SIG-M5 (cell line): ENCODE measurements around the gene PSMC6.
A peak's percentile ranks its signal among the peaks of the same experiment; 100 is the strongest.
"Not testable (repeated sequence)": the region's sequence is repeated elsewhere in the genome, so short reads cannot be mapped to it uniquely, and the experiment has no call there.

Experiments used
- DNase-seq: peaks from one replicate; lab custom pipeline; 2025; lab: John Stamatoyannopoulos, UW

PSMC6 gene

DNA sequence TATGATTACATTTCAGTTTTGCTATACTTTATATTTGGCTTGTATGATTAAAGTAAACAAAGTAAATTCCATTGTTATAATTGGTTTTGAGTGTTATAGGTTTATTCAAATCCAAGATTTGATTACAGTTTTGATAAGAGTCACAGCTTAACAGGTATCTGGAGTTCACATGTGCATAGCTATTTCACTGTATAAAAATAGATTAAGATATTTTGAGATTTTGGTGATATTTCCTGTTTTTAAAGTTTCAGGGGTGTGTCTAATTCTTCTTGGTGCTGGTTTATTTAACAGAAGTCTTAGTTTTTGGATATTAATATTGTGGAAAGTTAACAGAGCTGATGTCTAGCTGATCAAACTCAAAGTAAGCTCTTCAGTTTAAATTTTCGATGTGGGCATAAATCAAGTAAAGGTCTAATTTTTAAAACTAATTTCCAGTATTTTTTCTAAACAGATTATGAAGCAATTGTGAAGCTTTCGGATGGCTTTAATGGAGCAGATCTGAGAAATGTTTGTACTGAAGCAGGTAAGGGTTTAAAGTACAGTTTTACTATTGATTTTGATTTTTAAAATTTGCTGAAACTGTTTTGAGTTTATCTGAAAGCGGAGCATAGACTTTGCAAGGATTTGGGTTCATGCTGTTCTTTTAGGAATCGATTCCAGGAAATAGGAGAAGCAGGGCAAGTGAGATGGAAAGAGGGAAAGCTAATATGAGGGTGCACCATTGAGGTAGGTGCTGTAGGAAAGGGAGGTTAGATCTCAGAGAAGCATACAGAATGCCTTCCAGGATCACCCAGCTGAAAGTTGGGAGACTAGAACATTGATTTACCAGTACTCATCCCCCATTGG lies 16.7 kb downstream of the PSMC6 start:
- DNase-seq = no peak

DNA sequence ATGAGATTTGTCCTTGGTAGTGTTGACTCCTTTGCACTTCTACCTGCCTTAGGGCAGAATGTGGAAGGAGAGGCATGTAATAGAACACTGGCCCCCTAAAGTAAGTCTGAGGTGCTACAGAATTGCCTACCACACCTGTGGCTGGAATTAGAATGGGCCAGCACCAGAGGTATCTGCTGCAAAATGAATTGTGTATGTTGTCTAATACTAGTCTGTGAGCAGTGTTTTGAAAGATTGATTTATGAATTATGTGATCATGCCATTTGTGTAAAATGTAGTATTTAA lies 17.3 kb downstream of the PSMC6 start:
- DNase-seq = no peak

DNA sequence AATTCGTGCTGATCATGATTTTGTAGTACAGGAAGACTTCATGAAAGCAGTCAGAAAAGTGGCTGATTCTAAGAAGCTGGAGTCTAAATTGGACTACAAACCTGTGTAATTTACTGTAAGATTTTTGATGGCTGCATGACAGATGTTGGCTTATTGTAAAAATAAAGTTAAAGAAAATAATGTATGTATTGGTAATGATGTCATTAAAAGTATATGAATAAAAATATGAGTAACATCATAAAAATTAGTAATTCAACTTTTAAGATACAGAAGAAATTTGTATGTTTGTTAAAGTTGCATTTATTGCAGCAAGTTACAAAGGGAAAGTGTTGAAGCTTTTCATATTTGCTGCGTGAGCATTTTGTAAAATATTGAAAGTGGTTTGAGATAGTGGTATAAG lies 20.5 kb downstream of the PSMC6 start:
- DNase-seq = not testable (repeated sequence)

DNA sequence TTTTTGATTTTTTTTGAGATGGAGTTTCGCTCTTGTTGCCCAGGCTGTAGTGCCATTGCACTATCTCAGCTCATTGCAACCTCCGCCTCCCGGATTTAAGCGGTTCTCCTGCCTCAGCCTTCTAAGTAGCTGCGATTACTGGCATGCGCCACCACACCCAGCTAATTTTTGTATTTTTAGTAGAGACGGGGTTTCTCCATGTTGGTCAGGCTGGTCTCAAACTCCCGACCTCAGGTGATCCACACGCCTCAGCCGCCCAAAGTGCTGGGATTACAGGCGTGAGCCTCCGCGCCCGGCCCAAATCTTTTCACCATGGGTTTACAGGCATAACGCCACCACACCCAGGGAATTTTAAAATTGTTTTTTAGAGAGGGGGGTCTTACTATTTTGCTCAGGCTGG lies 22.0 kb downstream of the PSMC6 start:
- not testable (repeated sequence) for DNase-seq

DNA sequence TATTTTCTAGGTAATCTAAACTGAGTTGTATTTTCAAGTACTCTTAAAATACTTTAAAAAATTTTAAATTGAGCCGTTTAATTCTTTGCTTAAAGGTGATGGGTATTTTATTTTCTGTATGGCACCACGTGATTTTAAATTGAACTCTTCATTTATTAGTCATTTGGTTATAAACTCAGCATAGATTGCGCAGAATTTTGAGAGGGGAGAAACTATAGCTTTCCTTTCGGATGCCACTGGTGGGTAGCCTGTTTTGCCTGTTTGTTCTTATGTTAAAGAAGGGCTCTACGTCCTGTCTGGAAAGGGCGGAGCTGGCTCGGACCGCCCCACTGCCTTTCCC lies 22.6 kb downstream of the PSMC6 start:
- DNase-seq = no peak

DNA sequence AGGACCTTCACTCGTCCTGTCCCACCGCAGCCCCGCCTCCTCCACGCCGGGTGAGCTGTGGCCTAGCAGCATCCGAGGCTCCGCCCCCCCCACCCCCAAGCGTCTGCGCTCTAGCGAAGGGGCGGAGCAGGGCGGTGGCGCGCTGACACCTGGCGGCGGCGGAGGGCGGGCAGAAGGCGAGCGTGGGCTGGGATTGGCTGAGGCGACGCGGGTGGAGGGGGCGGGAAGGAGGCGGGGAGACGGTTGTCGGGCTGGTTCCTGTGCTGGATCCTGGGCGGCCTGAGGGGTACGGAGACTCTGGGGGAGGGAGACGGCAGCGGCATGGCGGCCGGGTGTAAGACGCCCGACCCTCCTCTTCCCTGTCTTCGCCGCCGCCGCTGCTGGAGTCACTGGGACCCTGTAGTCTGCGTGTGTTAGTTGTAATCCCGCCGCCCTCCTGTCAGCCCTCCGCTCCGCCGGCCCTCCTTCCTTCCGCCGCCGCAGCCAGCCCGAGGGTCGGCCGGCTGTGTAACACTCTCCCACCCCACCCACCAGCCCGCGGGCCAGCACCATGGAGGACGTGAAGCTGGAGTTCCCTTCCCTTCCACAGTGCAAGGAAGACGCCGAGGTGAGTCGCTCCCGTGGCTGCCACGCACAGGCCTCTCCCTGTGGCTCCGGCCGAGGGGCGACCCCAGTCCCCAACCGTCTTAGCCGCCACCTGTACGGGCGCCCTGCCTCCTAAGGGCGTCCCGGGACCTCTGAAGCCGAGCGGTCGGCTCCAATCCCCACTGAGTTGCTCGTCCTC lies 23.1 kb downstream of the PSMC6 start, which contains the start of gene STYX:
Gene STYX (plus strand): TSS at position 242 of the 784 bp plus-strand sequence. CDS start 309 bp downstream, at position 551.
- DNase-seq = peak; percentile 70

DNA sequence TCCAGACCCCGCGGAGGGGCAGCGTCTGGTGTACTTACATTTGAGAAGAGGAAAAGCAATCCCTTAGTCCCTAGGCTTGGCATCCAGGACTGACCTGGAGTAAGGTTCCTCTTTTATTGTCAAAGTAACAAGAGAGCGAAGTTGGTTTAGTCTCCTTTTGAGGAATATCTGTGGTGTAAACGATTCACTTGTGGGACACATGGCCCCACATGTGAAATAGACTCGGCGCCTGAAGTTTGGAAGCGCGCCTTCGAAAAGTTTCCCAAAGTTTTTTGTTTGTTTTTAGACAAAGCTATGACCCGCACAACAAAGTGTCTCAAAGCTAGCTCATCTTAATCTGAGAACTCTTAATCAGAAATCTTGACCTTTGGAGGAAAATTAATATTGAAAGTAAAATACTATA lies 23.7 kb downstream of the PSMC6 start:
- DNase-seq = no peak

DNA sequence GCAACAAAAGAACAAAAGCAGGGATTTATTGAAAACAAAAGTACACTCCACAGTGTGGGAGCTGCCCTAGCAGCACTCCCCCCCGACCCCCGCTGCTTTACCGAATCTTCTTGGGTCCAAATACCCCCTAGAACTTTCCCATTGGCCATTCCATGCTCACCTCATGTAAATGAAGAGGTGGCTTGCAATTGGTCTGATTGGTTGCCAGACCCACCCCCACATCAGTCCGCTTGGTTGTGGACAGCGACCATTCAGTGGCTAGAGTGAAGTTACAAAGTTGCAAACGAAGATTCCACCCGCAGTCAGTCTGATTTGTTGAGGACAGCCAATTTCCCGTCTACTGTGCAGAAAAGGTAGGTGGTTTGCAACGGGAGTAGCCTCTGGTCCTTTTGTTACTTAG lies 26.8 kb downstream of the PSMC6 start:
- no peak for DNase-seq

DNA sequence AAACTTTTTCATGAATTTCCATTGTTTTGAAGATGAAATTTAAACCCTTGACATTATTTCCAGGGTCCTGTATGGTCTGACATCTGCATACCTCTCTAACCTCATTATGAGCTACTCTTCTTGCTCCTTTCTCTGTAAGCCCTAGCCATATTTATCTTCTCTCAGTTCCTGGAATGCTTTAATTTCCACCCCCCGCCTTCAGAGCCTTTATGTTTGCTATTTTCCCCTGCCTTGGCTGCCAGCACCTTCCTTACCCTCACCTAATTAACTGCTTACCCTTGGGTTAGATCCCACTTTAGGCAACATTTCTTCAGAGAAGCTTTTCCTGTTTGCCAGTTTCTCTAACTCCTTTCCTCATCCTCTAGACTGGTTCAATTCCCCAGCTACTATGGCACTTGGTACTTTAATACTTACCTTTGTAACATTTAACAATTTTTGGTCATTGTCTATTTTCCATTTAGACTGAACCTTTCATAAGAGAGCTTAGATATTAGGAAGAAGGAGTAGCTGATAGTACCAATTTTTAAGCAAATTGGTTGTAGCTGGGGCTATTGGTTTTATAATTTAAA lies 29.0 kb downstream of the PSMC6 start:
- DNase-seq = no peak

DNA sequence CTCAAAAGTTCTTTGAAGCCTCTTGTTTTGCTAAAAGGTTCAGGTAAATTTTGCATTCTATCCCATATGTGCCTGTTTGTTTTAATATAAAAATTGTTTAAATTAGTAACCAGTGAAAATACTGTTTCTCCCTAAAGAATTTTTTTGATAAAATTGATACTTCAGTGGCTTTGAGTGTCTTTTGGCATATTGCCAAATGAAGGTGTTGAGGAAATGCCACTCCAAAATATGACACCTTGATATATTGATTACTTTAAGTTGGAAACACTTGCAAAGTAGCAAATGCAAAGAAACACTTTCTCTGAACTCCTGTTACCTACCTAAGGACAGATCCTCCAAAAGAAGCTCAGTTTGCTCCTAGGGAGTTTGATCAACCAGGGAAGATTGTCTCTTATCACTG lies 31.4 kb downstream of the PSMC6 start:
- DNase-seq = no peak

DNA sequence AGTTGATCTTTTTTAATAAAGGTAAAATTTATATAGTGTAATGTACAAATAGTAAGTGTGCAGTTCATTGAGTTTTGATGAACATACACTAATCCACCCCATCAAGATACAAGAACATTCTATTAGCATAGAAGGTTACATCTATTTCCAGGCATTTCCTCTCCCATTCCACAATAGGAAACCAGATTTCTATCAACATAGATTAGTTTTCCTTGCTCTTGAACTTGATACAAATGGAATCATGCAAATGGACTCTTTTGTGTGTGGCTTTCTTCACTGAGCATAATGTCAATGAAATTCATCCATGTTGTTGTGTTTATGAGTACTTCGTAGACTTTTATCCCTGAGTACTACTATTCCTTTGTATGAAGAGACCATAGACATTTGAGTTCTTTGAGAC lies 33.8 kb downstream of the PSMC6 start:
- no peak for DNase-seq

DNA sequence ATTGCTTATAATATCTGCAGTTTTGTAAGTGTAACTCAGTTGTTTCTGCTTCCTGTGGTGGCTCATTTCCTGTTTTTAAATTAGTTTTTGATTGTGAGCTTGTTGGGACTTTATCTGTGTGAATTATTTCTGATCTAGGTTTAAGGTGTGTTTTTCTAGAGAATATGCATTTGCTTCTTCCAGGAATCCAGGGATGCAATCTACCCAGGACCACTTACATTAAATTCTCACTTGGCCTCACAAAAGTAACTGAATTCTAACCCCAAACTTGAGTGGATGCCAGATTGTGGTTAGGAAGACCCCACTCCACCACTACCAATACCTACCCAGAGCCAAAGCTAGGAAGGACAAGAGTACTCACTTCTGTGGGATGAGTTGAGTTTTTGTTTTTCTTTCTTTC lies 34.9 kb downstream of the PSMC6 start:
- DNase-seq = no peak

DNA sequence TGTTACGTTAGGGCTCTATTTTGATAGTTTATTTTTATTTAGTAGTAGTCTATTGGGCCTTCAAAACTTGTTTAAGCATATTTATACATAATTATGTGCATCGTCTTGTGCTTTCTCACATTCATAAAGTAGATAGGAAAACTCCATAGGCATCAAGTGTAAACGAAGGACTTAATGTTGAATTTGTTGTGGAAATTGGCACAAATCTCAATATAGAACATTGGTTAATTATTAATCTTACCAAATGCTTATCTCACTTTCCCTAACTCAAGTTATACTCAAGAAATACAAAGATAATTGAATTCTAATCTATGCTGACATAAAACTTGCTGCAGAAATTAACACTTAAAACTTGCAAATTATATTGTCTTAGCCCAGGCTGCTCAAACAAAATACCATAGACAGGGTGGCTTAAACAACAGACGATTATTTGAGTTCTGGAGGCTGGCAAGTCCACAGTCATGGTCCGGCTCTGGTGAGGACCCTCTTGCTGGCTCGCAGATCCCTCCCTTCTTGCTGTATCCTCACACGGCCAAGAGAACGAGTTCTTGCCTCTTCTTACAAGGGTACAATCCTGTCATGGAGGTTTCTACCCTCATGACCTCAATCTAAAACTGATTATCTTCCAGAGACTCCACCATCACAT lies 41.8 kb downstream of the PSMC6 start:
- no peak for DNase-seq

DNA sequence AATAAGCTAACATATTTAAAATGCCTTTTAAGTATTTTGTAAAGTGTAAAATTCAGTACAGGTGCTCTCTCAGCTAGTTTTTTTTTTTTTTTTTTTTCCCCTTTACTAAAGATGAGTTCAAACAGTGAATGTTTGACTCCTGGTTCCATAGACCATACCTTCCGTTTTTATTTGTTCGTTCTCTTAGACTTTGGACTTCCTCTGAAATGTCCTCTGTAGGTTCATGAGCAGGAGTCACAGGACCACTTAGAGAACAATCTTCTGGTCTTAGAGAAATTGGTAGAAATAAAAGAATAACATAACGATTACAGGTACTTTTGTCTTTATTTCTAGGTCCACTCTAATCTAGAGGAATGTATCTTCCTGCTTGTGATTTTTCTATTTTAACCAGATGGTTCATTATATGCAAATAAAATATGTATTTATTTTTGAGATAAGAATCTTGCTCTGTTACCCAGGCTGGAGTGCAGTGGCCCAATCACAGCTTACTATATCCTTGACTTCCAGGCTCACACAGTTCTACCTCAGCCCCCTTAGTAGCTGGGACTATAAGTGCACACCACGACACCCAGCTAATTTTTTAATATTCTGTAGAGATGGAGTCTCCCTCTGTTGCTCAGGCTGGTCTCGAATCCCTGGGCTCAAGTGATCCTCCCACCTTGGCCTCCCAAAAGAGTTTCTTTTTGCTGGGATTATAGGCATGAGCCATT lies 48.8 kb downstream of the PSMC6 start:
- no peak for DNase-seq

DNA sequence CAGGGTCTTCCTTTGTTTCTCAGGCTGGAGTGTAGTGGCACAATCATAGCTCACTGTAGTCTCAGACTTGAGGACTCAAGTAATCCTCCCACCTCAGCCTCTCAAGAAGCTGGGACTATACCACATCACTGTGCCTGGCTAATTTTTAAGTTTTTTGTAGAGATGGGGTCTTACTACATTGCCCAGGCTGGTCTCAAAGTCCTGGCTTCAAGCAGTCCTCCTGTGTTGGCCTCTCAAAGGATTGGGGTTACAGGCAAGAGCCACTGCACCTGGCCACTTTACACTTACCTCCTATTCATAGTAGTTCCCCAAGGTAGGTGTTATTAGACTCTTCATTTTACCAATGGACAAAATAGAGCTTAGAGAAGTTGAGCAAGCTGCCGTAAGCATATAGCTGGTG lies 52.1 kb downstream of the PSMC6 start:
- DNase-seq = no peak

DNA sequence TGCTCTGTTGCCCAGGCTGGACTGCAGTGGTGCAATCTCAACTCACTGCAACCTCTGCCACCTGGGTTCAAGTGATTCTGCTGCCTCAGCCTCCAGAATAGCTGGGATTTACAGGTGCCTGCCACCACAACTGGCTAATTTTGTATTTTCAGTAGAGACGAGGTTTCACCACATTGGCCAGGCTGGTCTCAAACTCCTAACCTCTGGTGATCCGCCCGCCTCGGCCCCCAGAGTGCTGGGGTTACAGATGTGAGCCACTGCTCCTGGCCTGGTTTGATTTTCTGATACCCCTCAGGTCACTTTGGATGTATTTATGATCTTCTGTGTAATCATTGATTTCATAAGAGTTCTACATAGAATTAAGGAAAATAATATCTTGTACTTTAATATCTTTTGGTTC lies 55.9 kb downstream of the PSMC6 start:
- not testable (repeated sequence) for DNase-seq

DNA sequence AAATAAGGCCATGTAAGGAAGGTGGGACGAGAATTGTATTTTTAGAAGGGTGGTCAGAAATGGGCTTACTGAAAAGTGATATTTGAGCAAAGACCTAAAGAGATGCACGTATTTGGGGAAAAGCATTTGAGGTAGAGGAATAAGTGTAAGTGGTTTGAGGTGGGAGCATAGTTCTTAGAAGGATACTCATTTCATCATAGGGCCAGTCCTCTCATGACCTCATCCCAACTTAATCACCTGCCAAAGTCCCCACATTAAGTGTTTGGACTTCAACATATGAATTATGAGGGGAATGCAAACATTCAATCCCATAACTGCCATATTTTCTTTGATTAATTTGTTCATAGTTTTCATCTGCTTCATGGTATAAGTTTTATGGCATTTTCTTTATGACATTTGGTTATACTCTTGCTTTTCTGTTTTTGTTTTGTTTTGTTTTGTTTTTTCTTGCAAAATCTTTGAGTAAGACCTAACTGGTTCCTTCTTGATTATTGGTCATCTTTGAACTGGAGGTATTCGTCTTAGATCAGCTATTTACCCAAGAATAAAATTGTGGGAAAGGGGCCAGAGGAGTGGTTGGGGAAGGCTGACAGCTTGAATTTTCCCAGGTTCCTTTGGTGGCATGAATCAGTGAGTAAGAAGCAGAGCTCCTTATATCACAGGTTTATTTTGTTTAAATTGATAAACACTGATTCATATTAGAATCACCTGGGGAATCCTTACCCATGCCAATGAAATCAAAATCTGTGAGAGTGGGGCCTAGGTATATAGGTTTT lies 60.2 kb downstream of the PSMC6 start:
- DNase-seq = no peak

DNA sequence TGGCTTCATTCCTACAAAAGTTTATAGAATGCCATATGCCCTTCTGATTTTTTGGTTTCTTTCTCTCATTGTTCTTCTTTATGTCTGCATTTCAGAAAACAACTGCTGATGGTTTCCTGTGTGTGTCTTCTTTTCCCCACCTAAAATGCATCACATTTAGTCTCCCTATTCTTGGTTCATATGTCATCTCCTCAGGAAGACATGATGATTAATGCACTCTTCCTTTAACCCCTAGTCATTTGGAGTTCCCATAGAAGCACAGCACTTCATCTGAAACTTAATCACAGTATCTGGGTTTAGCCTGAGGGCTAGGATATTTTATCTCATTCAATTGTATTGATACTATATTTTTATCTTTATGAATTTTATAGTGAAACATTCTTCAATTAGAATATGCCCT lies 62.9 kb downstream of the PSMC6 start:
- no peak for DNase-seq

DNA sequence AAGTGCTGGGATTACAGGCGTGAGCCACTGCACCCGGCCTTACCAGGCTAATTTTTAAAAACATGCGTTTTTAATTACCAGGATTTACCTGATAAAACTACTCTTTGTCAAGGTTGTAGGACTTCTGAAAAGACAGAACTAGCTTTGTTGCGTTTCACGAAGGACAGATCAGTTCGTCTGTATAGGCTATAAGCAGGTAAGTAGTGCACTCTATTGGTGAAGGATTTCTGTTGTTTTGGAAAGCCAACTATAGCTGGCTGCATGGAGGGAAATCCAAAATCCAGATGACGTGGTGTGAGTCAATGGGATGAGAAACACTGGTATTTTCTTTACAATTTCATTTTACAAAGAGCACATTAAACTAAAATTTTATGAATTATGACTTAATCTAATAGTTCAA lies 69.8 kb downstream of the PSMC6 start:
- DNase-seq = no peak
